HT-29 (cell line): ENCODE measurements around the gene SLAMF1. TPM values are rescaled to one million over a fixed set of nuclear protein-coding genes. Genes with fewer than 3 reads are reported as not detected.
"Not testable (repeated sequence)": the region's sequence is repeated elsewhere in the genome, so short reads cannot be mapped to it uniquely, and the experiment has no call there.

ENCODE experiments used
- DNase-seq: peaks from one replicate; pipeline ENCODE4 v3.0.0-alpha.2; 2015; ENCODE audit warnings: low spot score
- total RNA-seq: library from RNA; depleted of rRNA; stranded (reverse); fragments of >200 nt; shearing (Covaris generic); gene quantifications from 2 replicates; pipeline ENCODE4 v1.2.3, GENCODE V29; 2014

The SLAMF1 gene
- total RNA-seq, 1 experiment from 2014 or later = not detected

- no peak for DNase-seq
Observed at GRCh38 chr1:160640359-160641123, 6.3 kb downstream of the SLAMF1 start.

- DNase-seq = peak; percentile 16
Observed at GRCh38 chr1:160639652-160640051, 7.2 kb downstream of the SLAMF1 start.

- DNase-seq = no peak
Observed at GRCh38 chr1:160638926-160639325, 7.9 kb downstream of the SLAMF1 start.

GRCh38 chr1:160638540-160638857, 8.3 kb downstream of the SLAMF1 start:
- DNase-seq = no peak

GRCh38 chr1:160637821-160638539, 8.9 kb downstream of the SLAMF1 start:
- DNase-seq = no peak

- no peak for DNase-seq
Observed at GRCh38 chr1:160637065-160637464, 9.8 kb downstream of the SLAMF1 start.

- DNase-seq = no peak
Observed at GRCh38 chr1:160636547-160636946, 10.3 kb downstream of the SLAMF1 start.

- no peak for DNase-seq
Observed at GRCh38 chr1:160636076-160636475, 10.8 kb downstream of the SLAMF1 start.

GRCh38 chr1:160634543-160635491, 12.0 kb downstream of the SLAMF1 start:
- DNase-seq = no peak

GRCh38 chr1:160633330-160633903, 13.4 kb downstream of the SLAMF1 start:
- no peak for DNase-seq

- DNase-seq = no peak
Observed at GRCh38 chr1:160631983-160632625, 14.7 kb downstream of the SLAMF1 start.

- no peak for DNase-seq
Observed at GRCh38 chr1:160630523-160631451, 16.1 kb downstream of the SLAMF1 start.

GRCh38 chr1:160629286-160630210, 17.3 kb downstream of the SLAMF1 start:
- DNase-seq = no peak

- no peak for DNase-seq
Observed at GRCh38 chr1:160628799-160629263, 18.0 kb downstream of the SLAMF1 start.

GRCh38 chr1:160627677-160628289, 19.1 kb downstream of the SLAMF1 start:
- DNase-seq = not testable (repeated sequence)

GRCh38 chr1:160626509-160627342, 20.1 kb downstream of the SLAMF1 start:
- DNase-seq = no peak

- DNase-seq = no peak
Observed at GRCh38 chr1:160625725-160626498, 20.9 kb downstream of the SLAMF1 start.
